GM18511 (cell line): Measurements from ENCODE around the gene CALCB.

Experiments used
- ATAC-seq: cut with Tn5 transposase; IDR thresholded peaks from one replicate; pipeline ENCODE4 v1.9.1; 2021; ENCODE audit warnings: mild to moderate bottlenecking, moderate library complexity; ENCODE audit not compliant: unreplicated experiment

CALCB gene

DNA sequence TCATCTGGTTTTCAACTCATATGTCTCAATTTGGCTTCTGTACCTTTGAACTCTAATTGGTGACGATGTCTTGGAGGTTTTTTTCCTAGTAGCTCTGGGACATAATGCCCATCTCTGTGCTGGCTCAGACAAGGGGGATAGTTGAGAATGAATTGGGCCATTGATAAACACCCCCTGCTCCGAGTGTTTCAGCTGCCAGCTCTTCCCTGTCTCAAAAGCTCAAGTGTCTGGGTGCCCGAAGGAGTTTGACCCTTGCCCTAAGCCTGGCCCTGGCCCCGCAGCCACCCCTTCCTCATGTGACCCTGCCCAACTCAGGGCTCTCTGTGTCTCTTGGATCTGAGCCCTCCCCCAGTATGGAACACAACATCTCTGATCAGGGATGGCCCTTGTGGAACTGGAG lies 44.4 kb downstream of the CALCB start:
- no peak for ATAC-seq

DNA sequence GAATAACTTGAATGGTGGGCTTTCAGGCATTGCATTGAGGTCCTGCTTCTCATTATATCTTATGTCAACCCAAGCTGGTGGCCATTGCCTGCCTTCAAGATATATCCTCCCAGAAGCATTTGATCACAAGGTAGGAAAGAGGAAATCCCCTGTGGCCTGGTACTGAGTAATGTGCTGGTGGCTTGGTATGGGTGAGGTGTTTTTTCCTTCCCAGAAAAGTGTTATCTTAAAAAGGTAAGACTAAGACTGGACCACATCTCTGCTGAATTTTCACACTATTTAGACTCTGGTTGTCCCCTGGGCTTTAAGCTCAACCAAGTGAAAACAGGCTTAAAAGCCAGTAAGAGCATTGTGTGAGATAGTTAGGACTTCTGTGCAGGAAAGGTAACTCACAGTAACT lies 45.0 kb downstream of the CALCB start:
- ATAC-seq, result no peak

DNA sequence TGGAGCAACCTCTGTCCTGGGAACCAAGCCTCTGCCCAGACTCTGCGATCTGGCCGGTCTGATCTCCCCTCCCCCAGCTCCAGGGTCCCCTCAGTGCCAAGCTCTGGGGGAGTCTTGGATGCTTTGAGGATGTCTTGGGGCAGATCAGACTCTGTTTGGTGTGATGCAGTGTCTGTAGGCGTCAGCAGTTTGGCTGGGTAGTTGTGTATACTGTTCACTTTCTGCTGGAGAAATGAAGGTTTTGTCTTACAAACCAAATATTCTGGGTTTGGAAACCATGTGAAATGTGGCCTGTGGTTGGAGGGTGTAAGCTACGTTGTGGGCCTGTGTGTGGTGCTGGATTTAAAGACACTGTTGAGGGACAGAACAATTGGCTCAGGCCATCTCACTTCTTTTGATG lies 46.0 kb downstream of the CALCB start:
- ATAC-seq, result no peak

DNA sequence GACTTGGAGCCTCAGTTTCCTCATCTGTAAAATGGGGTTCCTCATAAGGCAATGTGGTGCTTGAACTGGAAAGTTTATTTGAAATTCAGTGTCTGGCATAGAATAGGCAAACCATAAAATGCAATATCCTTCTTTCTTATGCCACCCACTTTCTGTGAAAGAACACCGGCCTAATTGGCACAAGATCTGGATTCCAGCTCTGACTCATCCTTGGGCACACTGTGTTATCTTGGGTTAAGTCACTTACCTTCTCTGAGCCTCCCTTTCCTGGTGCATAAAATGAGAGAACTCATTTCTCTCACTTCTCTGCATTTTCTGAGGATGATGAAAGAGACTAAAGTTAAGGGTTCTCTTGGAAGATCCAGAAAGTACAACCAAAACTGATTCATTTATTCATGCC lies 46.4 kb downstream of the CALCB start:
- ATAC-seq, result no peak

DNA sequence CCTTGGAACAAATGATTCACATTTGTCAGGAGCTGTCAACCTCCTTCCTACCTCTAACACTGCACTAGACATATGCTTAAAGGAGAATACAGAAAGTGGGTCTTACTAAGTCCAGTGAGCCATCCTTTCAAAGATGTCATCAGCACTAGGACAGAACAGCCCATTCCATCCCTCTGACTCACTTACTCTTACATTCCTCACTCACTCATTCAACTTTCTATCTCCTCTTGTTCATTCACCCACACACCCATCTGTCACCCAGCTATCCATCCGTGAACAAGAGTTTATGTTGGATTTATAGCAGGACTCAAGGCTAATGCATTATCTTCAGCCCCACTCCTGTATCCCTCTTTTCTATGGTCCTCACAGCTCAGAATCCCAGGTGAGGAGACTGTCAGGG lies 50.5 kb downstream of the CALCB start:
- no peak for ATAC-seq

DNA sequence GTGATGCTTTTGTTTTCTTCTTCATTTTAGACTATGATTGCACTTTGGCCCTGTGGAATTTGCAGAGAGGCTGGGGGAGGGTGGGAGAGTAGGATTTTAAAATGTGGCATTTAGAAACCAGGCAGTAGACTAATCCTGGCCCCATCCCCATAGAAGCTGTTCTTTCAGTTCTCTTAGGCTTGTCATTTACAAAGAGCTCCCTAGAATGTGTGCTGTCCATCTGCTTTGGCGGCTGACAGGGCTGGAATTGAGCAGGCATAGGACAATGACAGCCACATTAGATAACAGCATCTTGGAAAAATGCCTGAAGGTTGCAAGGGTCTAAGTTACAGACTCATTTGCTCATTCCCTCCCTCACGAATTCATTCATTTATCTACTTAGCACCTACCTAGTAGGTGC lies 51.1 kb downstream of the CALCB start:
- no peak for ATAC-seq

DNA sequence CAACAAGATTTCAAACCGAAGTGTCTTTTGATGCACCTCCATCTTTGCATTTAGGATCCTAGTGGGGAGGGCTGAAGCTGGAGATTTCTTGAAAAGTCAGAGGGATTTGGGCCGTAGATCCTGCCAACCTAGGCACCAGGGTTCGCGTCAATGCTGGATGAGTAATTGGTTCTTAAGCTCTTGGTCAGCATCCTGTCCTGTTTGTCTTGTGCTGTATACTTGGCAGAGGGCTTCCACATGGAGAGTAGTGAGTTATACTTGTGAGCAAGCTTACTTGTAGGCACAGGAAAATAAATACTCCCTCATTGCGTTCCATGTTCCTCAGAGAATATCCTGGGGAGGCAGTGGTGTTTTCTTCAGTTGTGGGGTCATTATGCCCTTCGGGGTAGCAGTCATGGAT lies 53.9 kb downstream of the CALCB start:
- ATAC-seq, result no peak
